Right ventricle myocardium superior (tissue), 1 donor: ENCODE results near the gene DVL2. TPM values are rescaled to one million over a fixed set of nuclear protein-coding genes. Genes with fewer than 3 reads are reported as not detected.
"Not testable (repeated sequence)": the region's sequence is repeated elsewhere in the genome, so short reads cannot be mapped to it uniquely, and the experiment has no call there.

Experiments used
- ATAC-seq: fragments of 200-7000 bp; cut with Tn5 transposase; one replicate; pipeline ENCODE4 v1.9.1; 2020; ENCODE audit warnings: mild to moderate bottlenecking; ENCODE audit not compliant: poor library complexity
- DNase-seq: peaks from one replicate; pipeline ENCODE4 v3.0.0-alpha.2; 2020
- intact Hi-C: fragments of 100-400 bp; cut with DNase I; formaldehyde crosslinking; loops from one replicate; pipeline ENCODE4 v1.11.2; 2022
- total RNA-seq: library from RNA; stranded (reverse); fragmentation: NEBNext Ultra II Directional; extraction: Animal tissue kit (Norgen Biotek cat#: 25700); gene quantifications from one replicate; pipeline ENCODE4 v1.2.1, GENCODE V29; 2021
- donor health status: DM: no; HTN: yes; CAD: no; lungs with severe emphysema.

The DVL2 gene
- total RNA-seq, 1 donor from 2014 or later: 20.4 TPM

DNA sequence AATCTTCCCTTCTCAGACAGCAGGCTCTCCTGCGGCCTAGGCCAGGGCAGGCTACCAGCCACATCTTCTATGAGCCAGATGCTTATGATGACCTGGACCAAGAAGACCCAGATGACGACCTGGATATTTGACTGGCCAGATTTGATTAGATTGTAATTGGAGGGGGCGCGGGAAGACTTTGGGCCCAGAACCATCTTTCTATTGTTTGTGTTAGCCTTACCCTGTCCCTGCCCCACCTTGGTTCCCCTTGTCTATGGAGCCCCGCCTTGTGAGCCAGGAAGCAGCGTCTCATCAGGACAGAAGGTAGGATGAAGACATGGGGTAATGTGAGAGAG, 25.2 kb upstream of the DVL2 start:
- intact Hi-C loops: no loop called here
- no peak for ATAC-seq
- no peak for DNase-seq

DNA sequence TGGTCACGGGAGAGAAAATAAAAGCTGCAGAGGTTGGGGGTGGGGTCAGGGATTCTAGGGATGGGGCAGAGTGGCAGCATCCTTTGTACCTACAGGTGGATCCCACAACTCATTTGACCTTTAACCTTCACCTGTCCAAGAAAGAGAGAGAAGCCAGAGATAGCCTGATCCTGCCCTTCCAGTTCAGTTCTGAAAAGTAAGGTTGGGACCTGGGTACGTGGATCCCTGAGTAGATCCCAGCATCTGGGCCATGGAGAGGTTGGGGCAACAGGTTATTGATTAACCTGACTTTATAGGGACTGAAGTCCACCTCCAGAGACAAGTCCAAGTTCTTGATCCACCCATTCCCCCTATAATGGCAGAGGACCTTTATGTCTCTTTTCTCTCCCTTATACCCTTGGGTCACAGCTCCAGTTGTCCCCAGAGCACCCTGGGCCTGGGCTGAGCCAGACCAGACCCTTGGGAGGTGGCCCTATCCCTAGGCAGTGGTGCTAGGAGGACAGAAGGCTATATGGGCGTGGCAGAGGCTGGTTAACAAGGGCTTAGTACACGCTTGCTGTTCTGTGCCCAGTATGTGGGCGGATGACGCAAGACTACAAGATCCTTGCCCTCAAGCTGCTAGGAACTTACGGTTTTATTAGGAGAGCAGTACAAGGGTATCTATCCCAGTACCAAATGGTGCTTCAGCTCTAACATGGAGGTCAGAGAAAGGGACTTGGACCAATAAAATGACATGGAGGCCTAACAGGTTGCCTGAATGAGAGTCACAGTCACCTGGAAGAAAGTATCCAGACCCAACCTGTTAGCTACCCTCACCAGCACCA, 24.6 kb upstream of the DVL2 start:
- ATAC-seq (no peak), DNase-seq (no peak)
- intact Hi-C loops: no loop called here

DNA sequence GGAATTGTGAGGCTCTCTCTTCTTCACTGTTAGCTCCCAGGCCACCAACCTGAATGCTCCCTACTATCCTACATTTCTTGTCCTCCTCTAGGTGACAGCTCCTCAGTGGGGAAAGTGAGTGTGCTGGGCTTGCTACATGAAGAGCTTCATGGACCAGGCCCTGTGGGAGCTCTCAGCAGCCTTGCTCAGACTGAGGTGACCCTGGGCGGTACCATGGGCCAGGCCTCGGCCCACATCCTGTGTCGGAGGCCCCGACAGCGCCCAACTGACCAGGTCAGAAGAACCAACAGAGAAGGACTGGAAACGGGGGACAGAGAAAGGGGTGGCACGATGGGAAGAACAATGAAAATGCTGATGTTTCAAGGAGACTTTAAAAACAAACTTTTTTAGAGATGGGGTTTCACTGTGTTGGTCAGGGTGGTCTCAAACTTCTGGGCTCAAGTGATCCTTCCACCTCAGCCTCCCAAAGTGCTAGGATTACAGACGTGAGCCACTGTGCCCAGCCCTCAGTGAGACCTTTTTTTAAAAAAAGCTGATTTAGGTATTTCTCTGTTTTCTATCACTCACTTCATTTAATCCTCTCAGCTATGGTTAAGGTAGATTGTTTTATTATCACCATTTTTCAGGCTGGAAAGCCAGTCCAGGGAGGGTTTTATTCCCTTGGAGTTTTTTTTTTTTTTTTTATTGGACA, 22.6 kb upstream of the DVL2 start:
- intact Hi-C loops: no loop called here
- no peak for ATAC-seq
- DNase-seq: no peak

DNA sequence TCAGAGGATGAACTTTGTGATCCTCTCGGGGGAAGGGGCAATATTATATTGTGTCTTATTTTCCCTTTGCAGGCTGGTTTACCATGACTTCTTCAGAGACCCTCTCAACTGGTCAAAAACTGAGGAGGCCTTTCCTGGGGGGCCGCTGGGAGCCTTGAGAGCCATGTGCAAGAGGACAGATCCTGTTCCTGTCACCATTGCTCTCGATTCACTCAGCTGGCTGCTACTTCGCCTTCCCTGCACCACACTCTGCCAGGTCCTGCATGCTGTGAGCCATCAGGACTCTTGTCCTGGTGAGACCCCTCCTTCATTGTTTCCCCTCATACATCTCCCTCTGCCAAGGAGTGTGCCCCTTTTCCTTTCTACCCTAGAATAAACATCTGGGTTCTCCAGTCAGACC, 20.2 kb upstream of the DVL2 start:
- ATAC-seq (no peak), DNase-seq (peak; percentile 9)
- intact Hi-C loops: no loop called here

DNA sequence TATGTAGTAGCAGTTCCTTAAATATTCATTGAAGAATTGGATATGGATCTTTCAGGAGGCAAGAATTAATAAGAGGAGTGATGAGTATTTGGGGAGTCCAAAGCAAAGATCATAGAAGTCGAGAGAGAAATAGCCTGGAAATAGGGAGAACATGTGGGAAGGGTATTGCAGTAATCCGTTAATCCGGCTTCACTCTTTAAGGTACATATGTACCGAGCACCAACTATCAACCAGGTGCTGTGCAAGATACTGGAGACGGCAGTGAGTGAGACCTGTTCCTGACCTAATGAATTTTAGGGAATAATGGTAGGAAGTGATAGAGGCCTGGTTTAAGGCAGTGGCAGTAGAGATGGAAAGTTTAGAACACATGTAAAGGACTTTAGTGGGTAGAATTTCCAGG, 18.8 kb upstream of the DVL2 start:
- ATAC-seq: no peak

DNA sequence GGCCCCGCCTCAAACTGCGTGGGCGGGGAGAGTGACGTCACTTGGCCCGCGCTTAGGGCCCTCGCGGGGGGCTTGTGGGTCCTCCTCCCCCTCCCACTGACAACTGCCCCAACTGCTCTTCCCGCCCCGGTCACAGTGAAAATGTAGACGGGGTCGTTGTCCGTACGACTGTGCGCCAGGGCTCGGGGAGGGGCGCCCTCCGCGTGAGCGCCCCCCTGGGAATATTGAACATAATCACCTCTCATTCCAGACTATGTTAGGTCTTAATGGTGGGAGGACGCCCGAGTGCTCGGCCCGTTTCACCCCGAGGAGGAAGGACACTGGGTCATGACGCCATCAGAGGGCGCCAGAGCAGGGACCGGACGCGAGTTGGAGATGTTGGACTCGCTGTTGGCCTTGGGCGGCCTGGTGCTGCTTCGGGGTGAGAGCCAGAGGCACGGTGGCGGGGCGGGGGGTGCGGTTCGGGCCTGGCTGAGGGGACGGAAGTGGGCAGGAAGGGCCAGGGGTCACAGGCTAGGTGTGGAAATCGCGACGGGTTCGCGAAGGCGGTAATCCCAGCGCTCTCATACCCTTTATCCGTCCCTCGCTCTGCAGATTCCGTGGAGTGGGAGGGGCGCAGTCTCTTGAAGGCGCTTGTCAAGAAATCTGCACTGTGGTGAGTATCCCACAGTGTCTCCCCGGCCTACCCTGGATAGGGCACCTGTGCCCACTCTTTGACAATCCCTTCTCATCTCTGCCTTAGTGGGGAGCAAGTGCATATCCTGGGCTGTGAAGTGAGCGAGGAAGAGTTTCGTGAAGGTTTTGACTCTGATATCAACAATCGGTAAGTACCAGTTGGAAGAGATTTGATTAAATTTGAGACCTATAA, 18.1 kb upstream of the DVL2 start, which contains the start of gene ELP5:
TSS of gene ELP5 (plus strand) at position 40 of the 868 bp plus-strand sequence. CDS start at position 376, 336 bp downstream.
- ATAC-seq (peak; percentile 82), DNase-seq (peak; percentile 97)
- intact Hi-C loops: no loop called here

More for the DNA sequence above, 18.8 kb upstream of the DVL2 start:
- intact Hi-C loops: no loop called here
- no peak for DNase-seq

DNA sequence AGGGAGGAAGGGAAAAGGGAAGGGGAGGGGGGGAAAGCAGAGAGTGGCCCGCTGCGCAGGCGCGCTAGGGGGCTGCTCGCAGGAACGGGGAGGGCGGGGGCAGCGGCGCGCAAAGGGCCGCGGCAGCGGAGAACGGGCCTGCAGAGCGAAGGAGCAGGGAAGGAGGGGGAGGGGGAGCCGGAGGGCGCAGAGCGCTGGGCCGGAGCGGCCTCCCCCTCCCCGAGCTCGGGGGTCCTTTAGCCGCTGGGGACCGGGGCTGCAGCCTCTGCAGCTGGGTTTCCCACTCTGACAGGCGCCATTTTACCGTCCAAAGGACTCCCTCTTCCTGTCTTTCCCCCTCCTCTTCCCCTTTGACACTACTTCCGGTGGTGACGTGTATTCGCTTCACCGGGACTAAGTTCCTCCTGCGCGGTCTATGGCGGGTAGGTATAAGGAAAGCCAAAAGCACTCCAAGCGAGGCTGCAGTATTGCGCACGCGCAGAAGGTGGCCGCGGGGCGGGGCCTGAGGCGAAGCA, 17.4 kb upstream of the DVL2 start, which contains the start of gene CTDNEP1:
TSS of gene CTDNEP1 (minus strand) at position 74 of the 515 bp plus-strand sequence. CDS start 438 bp downstream, outside the sequence.
- peak; percentile 95 for ATAC-seq
- intact Hi-C loops: no loop called here
- peak; percentile 98 for DNase-seq

DNA sequence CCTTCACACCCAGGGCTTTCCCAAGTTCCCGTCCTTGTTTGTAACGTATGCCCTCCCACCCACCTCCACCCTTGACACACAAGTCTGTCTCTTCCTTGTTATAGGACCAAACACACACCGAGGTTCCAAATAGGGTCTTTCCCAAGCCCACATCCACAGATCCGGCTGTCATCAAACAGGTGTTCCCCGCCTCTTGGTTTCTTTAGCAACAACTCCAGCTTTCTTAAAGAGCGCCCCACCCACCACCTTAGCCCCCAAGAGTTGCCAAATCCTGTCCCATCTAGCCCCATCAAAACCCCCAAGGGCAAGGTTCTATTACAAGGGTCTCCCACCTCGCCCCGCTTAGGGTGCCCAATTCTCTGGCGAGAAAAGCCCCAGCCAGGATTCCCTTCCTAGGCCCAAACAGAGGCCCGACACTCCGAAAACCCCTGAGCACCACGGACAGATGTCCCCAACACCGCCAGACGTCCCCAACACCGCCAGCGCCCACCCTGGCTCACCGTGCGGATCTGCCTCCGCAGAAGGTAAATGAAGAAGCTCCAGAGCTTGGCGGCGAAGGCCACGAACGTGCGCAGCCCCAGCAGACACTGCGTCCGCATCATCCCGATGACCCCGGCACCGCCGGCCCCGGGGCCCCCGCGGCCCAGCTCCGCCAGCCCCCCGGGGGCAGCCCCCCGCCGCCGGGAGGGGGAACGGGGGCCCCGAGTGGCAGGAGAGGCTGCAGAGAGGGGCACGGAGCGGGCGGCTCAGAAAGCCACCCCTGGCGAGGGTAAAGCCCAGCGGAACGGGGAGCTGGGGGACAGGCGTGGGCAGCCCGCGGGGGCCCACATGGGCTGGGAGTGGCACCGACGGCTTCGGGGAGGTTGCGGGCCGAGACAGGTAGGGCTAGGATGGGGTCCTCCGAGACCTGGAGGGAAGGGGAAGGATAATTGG, 16.6 kb upstream of the DVL2 start:
- DNase-seq: no peak
- intact Hi-C loops: no loop called here
- ATAC-seq: no peak

DNA sequence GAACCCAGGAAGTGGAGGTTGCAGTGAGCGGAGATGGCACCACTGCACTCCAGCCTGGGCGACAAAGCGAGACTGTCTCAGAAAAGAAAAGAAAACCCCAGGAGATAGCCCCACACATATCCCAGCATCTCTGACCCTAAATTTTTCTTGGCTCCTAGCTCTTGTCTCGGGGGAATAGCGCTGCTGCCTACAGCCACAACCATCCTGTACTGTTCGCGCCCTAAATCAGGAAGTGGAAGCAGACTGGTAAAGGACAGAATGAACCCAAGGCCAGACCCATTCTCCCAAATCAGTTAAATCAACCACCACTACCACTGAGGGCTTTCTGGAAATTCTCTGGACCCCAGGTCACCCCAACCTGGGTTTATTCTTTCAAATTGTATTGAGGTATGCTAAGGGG, 15.5 kb upstream of the DVL2 start:
- no peak for ATAC-seq
- DNase-seq: no peak
- intact Hi-C loops: no loop called here

DNA sequence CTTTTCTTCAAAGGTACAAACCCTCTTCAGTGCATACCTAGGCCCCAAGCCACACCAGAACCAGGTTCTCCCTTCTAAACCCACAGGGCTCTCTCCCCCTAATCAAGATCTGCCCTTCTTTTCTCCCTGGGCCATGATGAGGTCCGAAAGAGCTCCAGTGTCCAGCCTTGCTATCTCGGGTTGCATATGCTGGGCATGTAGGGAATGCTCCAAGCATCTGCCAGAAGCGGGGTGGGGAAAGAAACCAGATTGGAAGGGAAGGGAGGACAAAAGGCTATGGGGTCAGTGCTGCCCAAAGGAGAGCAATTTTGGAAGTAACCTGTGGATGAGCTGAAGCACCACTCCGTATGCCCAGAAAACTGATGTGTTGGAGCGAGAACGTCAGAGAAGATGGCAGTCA, 14.9 kb upstream of the DVL2 start:
- intact Hi-C loops: no loop called here
- no peak for DNase-seq

DNA sequence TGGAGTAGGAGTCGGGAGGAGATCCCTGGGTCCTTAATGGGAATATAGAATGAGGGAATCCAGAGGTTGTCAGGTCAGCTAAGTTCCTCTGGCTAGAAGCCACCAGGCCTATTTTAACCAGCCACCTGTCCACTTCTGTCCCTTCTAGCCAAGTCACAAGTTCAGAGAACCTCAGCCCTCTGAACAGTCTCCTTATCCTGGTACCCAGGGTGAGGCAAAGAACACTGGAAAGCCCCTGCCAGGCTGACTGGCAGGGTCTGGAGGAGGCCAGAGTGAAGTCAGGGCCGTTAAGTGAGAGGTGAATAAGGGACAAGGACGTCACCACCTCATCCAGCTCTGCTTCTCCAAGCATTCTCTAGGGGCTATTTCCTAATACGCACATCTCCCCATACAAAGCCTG, 14.5 kb upstream of the DVL2 start:
- intact Hi-C loops: no loop called here
- ATAC-seq (no peak), DNase-seq (no peak)

More for the DNA sequence above, 14.9 kb upstream of the DVL2 start:
- no peak for ATAC-seq

DNA sequence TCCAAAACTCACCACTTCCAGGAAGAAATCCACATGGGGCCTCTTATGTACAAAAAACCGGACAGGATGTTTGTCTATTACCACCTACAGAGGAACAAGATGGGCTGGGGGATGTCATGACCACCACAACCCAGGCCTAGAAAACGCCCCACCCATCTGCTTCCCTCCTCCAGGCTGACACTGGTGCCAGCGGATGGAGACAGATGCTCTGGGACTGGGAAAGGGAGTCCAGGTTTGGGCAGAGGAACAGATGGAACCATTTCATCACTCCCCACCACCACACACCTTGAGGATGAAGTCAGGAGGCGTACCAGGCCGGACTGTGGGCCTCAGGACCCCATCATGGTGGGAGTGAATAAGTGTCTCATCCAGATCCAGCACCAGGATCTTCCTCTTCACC, 12.5 kb upstream of the DVL2 start:
- intact Hi-C loops: no loop called here
- ATAC-seq (no peak), DNase-seq (no peak)

DNA sequence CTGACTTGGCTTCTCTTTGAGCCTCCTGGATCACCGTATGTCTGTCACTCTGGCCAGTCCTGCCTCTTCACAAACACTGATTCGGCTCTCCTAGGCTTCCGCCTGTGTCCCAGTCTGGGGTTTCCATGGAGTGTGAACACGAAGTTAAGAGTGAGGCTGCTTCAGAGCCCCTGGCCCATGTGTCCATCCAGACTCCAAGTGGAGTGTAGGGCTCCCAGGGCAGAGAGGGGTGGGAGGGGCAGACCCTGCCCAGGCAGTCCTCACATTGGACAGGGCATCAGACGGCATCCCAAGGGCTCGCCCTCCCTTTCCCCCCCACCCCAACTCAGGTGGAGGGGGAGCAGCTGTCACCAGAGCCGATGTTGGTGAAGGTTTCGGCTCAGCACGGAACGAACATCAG, 9.5 kb upstream of the DVL2 start:
- intact Hi-C loops, ATAC-seq: not testable (repeated sequence)

DNA sequence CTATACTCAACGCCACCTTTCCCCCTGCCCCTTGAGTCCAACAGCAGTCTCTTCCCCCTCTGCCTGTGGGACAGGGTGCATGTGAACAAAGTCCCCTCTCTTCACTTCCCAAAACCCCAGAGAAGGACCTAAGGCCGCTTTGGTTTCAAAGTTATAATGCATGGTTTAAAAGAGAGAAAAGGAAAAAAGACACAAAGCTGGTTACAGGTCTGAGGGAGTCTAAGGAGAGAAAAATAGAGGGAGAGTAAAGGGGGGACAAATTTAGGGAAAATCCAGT, 9.1 kb upstream of the DVL2 start:
- DNase-seq (no peak), ATAC-seq (no peak)
- intact Hi-C loops: no loop called here

More for the DNA sequence above, 9.5 kb upstream of the DVL2 start:
- not testable (repeated sequence) for DNase-seq

DNA sequence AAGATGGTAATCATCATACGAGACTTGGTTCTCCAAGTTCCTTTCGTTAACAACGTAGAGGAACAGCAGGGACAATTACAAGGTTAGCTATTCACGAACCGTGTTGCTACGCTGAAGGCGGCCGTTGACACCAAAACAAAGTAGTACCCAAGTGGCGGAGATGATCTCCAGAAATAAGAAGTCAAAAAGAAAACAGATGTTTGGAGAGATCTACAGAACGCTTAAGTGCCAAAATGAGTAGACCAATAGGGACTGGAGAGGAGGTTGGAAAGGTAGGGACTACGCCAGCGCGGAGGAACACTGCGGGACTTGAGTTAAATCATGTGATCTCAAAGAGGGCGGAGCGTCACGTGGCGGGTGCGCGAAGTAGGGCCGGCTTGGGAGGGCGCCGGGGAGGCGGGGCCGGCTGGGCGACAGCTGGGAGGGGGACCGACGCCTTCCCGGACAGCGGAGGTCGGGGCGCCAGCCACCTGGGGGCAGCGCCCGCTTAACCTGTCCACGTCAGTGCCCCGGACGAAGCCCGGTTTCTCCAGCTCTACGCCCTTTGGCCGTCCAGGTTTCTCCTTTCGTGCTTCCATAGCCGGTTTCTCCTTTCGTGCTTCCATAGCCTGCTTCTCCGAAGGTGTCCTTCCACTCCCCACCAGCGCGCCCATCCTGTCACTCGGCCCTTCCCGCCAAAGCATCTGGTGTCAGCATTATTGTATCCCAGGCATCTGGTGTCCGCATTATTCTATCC, 8.6 kb upstream of the DVL2 start:
- DNase-seq (peak; percentile 98), ATAC-seq (peak; percentile 72)
- intact Hi-C loops: no loop called here

DNA sequence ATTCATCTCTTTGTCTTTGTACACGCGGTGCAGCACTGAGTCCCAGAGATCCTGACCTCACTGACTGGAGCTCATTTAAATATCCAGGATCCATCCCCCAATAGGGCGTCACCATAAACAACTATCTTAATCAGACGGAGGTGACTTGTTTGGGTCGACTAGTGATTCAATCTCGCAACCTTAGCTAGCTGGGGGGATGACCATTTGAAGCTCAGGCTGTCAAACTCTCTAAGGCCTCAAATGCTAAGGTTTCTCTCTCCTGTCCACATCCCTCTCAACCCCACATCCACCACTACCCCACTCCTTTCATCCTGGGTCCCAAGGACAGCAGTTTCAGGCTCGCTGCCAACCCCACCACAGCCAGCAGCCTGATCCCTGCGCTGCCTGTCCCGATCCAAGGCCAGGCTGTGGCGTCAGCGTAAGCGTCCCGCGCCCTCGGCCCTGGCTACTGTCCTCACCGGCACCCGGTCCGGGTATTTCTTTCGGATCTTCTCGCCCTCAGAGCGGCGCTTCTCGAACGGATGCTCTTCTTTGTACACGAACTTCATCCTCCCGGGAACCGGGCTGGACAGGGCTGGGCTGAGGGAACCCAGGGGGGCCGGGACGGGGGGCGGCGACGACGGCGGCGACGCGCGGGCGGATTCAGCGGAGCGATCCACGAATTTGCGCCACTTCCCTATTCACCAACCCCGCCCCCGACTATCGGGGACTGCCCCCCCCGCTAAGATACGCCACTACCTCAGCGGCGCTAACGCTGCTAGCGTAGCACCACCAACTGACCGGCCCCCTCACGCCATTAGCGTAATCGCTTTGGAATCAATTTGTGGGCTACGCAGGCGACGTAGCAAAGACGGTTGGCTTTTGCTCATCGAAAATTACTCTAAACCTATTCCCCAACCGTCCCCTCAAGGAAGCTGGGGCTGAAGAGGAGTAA, 7.7 kb upstream of the DVL2 start, which contains the start of gene GABARAP:
TSS of gene GABARAP (minus strand) at position 667 of the 934 bp plus-strand sequence. CDS start at position 548, 119 bp downstream.
- DNase-seq: peak; percentile 96
- peak; percentile 58 for ATAC-seq
- intact Hi-C loops: no loop called here
